Measurements from ENCODE around the gene MYL12A. TPM values are rescaled to one million over a fixed set of nuclear protein-coding genes. Genes with fewer than 3 reads are reported as not detected.
"Not testable (repeated sequence)": the region's sequence is repeated elsewhere in the genome, so short reads cannot be mapped to it uniquely, and the experiment has no call there.

The MYL12A gene
- total RNA-seq, 1 donor, result 475 TPM

DNA sequence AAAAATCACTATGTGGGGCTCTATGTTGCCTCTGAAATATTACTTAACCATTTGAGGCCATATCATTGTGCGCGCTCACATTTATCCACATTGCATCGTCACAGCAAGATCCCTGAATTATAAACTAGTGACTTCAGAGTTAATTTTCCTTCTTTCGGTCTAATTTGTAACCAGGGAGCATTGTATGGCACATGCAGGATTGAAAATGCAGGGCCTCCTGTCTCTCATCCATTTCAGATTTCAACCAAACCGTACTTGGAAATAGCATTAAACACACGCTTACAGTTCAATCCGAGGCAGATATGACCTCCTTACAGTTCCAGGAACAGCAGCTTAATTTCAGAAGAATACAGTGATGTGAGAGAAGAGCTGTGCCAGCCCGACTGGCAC lies 28.4 kb upstream of the MYL12A start:
- Histone ChIP-seq H3K4me3 (ENCODE audit: low read length) (no peak overlapping the region), H3K27me3 (ENCODE audit: insufficient read depth, low read length) (no peaks in the 10 kb centered on the region), H3K4me1 (ENCODE audit: insufficient read depth, low read length) (no peaks in the 10 kb centered on the region), H3K9me3 (ENCODE audit: low read depth, low read length) (no peaks in the 10 kb centered on the region)

- no peaks in the 10 kb centered on the region for H3K4me1 ChIP-seq (ENCODE audit: insufficient read depth, low read length)
- no peaks in the 10 kb centered on the region for H3K27me3 ChIP-seq (ENCODE audit: insufficient read depth, low read length)
- no peaks in the 10 kb centered on the region for H3K9me3 ChIP-seq (ENCODE audit: low read depth, low read length)
- H3K4me3 ChIP-seq (ENCODE audit: low read length), result no peak within 1 kb of the TSS
These were observed 27.8 kb upstream of the MYL12A start, which contains the start of gene MYOM1 for GRCh38 chr18:3219631-3220335. Gene MYOM1, minus strand, starts transcription at chr18:3219968. Its CDS starts 4,745 bp downstream, at chr18:3215223.

GRCh38 chr18:3220868-3221267 lies 26.7 kb upstream of the MYL12A start:
- H3K27me3 ChIP-seq (ENCODE audit: insufficient read depth, low read length); H3K9me3 ChIP-seq (ENCODE audit: low read depth, low read length); H3K4me3 ChIP-seq (ENCODE audit: low read length); H3K4me1 ChIP-seq (ENCODE audit: insufficient read depth, low read length): not testable (repeated sequence)

- Histone ChIP-seq H3K9me3 (ENCODE audit: low read depth, low read length) (no peaks in the 10 kb centered on the region), H3K27me3 (ENCODE audit: insufficient read depth, low read length) (no peaks in the 10 kb centered on the region), H3K4me1 (ENCODE audit: insufficient read depth, low read length) (no peaks in the 10 kb centered on the region), H3K4me3 (ENCODE audit: low read length) (no peak overlapping the region)
These were observed 26.1 kb upstream of the MYL12A start for GRCh38 chr18:3221496-3221895.

DNA sequence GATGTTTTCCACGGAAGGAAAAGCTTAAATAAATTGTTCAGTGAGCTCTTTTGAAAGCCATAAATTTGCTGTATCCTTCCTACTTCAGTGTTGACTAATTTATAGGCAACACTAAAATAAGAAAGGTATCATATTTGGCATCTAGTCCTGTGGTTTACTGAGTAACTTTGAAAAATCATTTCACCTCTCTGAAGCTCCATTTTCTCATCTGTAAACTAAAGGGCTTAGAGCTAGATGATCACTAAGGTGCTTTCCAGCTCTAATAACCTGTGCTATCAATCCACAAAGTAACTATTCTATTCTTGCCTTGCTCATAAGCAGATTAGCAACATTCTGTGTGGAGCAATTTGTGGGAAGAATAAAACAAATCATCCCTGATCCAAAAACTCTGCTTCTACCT lies 24.2 kb upstream of the MYL12A start:
- Histone ChIP-seq H3K9me3 (ENCODE audit: low read depth, low read length) (no peaks in the 10 kb centered on the region), H3K4me3 (ENCODE audit: low read length) (no peak overlapping the region), H3K27me3 (ENCODE audit: insufficient read depth, low read length) (no peaks in the 10 kb centered on the region), H3K4me1 (ENCODE audit: insufficient read depth, low read length) (no peaks in the 10 kb centered on the region)

- H3K27me3 ChIP-seq (ENCODE audit: insufficient read depth, low read length), result no peaks in the 10 kb centered on the region
- no peak overlapping the region for H3K4me3 ChIP-seq (ENCODE audit: low read length)
- H3K4me1 ChIP-seq (ENCODE audit: insufficient read depth, low read length), result no peaks in the 10 kb centered on the region
- H3K9me3 ChIP-seq (ENCODE audit: low read depth, low read length), result no peaks in the 10 kb centered on the region
These were observed 23.4 kb upstream of the MYL12A start for GRCh38 chr18:3224223-3224622.

DNA sequence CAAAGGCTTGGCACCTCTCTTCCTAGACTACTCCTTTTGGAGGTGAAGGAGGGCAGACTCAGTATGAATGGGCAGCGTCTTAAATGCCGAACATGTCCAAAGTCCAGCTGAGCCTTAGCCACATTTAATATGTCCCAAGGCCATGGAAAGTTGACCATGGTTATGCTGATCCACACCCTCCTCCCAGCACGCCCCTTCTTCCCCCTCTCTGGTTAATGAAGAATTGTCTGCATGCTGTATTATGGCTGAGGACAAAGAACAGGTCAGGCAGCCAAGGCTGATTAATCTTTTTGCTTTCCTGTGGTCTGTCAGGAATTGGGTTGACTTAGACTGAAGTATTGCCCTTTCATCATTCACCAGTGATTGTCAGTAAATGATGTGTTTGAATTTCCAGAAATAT lies 22.0 kb upstream of the MYL12A start:
- Histone ChIP-seq H3K27me3 (ENCODE audit: insufficient read depth, low read length) (no peaks in the 10 kb centered on the region), H3K4me3 (ENCODE audit: low read length) (no peak overlapping the region), H3K4me1 (ENCODE audit: insufficient read depth, low read length) (no peaks in the 10 kb centered on the region), H3K9me3 (ENCODE audit: low read depth, low read length) (no peaks in the 10 kb centered on the region)

DNA sequence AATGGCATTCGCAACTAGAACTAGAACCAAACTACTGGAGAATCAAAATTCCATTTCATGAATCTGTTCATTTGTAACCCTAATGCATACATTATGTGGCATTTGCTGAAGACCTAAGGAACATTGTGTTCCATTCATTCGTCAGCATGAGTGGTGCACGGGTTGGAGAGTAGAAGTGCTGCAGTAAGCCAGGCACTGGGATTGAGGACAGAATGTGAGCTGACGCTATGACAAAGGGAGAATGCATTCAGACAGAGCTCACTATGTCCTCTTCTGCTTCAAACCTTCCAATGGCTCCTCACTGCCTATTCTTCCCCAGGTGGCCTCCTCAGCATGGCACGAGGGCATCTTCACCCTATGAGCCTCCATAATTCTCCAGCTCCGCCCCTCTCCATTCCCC lies 21.6 kb upstream of the MYL12A start:
- no peaks in the 10 kb centered on the region for H3K9me3 ChIP-seq (ENCODE audit: low read depth, low read length)

DNA sequence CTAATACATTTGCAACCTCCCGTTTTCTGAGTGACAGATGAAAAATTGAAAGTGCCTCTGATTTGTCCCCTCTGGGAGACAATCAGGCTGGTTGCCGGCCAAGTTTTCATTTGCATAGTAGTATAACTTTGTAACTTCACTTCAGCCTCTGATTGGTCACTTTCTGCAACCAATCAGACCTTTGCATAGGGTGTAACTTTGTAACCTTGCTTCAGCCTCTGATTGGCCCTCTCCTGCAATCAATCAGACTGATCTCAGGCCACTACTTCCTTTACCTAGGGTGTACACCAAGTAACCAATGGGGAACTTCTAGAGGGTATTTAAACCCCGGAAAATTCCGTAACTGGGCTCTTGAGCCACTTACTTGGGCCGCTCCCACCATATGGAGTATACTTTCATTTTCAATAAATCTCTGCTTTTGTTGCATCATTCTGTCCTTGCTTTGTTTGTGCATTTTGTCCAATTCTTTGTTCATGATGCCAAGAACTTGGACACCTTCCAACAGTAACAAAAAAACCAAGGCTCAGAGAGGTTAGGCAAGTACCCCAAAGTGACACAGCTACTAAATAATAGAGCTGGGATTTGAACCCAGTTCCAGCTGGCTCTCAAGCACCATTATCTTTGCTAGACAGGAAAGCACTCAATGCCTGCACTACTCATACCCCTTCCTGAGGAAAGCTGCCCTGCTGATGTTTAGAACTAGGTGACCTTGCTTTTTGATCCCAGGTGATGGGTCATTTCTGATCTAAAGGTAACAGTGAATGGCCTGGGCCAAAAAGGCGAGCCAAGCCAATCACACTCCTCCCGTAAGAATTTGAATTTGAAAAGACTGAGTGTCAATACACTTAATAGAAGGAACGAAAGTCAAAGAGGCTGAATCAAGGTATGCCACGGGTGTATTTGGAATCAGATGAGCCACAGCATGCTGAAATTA lies 16.9 kb upstream of the MYL12A start:
- Histone ChIP-seq H3K4me3 (ENCODE audit: low read length) (no peak overlapping the region), H3K9me3 (ENCODE audit: low read depth, low read length) (no peaks in the 10 kb centered on the region), H3K27me3 (ENCODE audit: insufficient read depth, low read length) (no peaks in the 10 kb centered on the region), H3K4me1 (ENCODE audit: insufficient read depth, low read length) (no peaks in the 10 kb centered on the region)

More for the DNA sequence above, 21.6 kb upstream of the MYL12A start:
- H3K4me1 ChIP-seq (ENCODE audit: insufficient read depth, low read length), result no peaks in the 10 kb centered on the region
- no peaks in the 10 kb centered on the region for H3K27me3 ChIP-seq (ENCODE audit: insufficient read depth, low read length)
- no peak overlapping the region for H3K4me3 ChIP-seq (ENCODE audit: low read length)

DNA sequence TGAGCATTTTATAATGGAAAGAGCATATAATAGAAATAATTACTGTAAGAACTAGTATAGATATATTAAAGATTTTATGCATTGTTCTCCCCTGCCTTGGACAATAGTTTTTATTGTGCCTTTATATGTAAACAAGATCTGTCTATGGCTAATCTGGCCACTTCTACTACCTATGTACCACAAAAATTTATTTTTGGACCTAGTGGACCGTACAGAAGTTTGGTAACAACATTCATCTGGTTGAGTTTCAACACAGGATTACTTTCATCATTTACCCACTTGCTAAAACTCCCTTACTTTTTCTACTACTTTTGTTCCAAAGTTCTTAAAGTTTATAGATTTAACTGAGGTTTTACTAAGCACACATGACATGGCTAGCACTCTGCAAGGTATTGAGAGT lies 14.6 kb upstream of the MYL12A start:
- Histone ChIP-seq H3K4me1 (ENCODE audit: insufficient read depth, low read length) (no peaks in the 10 kb centered on the region), H3K4me3 (ENCODE audit: low read length) (no peak overlapping the region), H3K9me3 (ENCODE audit: low read depth, low read length) (no peaks in the 10 kb centered on the region), H3K27me3 (ENCODE audit: insufficient read depth, low read length) (no peaks in the 10 kb centered on the region)

- Histone ChIP-seq H3K9me3 (ENCODE audit: low read depth, low read length) (no peaks in the 10 kb centered on the region), H3K4me1 (ENCODE audit: insufficient read depth, low read length) (no peaks in the 10 kb centered on the region), H3K27me3 (ENCODE audit: insufficient read depth, low read length) (no peaks in the 10 kb centered on the region), H3K4me3 (ENCODE audit: low read length) (no peak overlapping the region)
These were observed 14.0 kb upstream of the MYL12A start for GRCh38 chr18:3233433-3234168.

DNA sequence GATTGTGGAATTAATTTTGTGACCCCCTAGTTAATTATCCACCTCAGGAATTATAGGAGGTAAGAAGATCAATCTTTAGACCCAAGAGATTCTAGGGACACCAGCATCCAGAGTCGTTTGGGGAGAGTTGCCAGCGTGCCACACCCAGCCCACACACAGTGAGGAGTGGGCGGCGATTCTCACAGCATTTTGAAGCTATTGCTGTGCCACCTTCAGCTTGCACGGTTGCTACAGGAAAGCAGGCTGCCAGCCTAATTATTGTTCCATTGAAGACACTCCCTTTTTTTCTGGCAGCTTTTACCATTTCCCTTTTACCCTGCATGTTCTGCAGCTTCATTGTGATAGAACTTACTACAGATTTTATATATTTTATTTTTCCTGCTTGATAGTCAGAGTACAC lies 13.1 kb upstream of the MYL12A start:
- H3K9me3 ChIP-seq (ENCODE audit: low read depth, low read length), result no peaks in the 10 kb centered on the region
- no peaks in the 10 kb centered on the region for H3K4me1 ChIP-seq (ENCODE audit: insufficient read depth, low read length)
- H3K27me3 ChIP-seq (ENCODE audit: insufficient read depth, low read length), result no peaks in the 10 kb centered on the region
- no peak overlapping the region for H3K4me3 ChIP-seq (ENCODE audit: low read length)

- Histone ChIP-seq H3K4me3 (ENCODE audit: low read length) (no peak overlapping the region), H3K4me1 (ENCODE audit: insufficient read depth, low read length) (no peaks in the 10 kb centered on the region), H3K9me3 (ENCODE audit: low read depth, low read length) (no peaks in the 10 kb centered on the region), H3K27me3 (ENCODE audit: insufficient read depth, low read length) (no peaks in the 10 kb centered on the region)
These were observed 11.8 kb upstream of the MYL12A start for GRCh38 chr18:3235846-3236245.

GRCh38 chr18:3236470-3236869 lies 11.1 kb upstream of the MYL12A start:
- H3K4me3 ChIP-seq (ENCODE audit: low read length), result no peak overlapping the region
- H3K9me3 ChIP-seq (ENCODE audit: low read depth, low read length), result no peaks in the 10 kb centered on the region
- H3K4me1 ChIP-seq (ENCODE audit: insufficient read depth, low read length), result no peaks in the 10 kb centered on the region
- H3K27me3 ChIP-seq (ENCODE audit: insufficient read depth, low read length), result no peaks in the 10 kb centered on the region

DNA sequence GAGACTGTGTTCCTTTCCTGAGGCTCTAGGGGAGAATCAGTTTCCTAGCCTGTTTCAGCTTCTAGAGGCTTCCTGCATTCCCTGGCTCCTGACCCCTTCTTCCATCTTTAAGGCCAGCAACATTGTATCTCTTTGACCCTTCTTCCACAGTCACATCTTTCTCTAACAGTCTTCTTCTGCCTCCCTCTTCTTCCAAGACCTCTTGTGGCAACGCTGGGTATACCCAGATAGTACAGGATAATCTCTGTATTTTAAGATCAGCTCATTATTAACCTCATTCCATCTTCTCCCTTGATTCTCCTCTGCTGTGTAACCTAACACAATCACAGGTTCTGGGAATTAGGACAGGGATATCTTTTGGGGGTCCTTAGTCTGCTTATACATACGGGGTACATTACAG lies 8.9 kb upstream of the MYL12A start:
- Histone ChIP-seq H3K4me1 (ENCODE audit: insufficient read depth, low read length) (no peaks in the 10 kb centered on the region), H3K9me3 (ENCODE audit: low read depth, low read length) (no peaks in the 10 kb centered on the region), H3K4me3 (ENCODE audit: low read length) (no peak overlapping the region), H3K27me3 (ENCODE audit: insufficient read depth, low read length) (no peaks in the 10 kb centered on the region)
